Heart right ventricle (tissue), 16 donors: ENCODE data around the gene PKNOX2. TPM values are rescaled to one million over a fixed set of nuclear protein-coding genes. Genes with fewer than 3 reads are reported as not detected.

Source experiments
- ATAC-seq, 8 donors: fragments of 200-7000 bp; cut with Tn5 transposase; one replicate each; pipeline ENCODE4 v1.9.1; 2020; ENCODE audit warnings: mild to moderate bottlenecking in 8 of 8, moderate library complexity in 8 of 8, moderate number of reproducible peaks in 1 of 8
- DNase-seq, 2 donors: peaks; one replicate each; pipeline ENCODE4 v3.0.0-alpha.2; 2020
- H3K27ac ChIP-seq, 10 donors: fragments of 200-600 bp; sonication (generic) in 2 of 10; one replicate each; pipeline versions ENCODE4 v1.5.0 to v1.8.0; 2020 to 2022; ENCODE audit warnings: mild to moderate bottlenecking in 3 of 10
- H3K27me3 ChIP-seq, 7 donors: fragments of 200-600 bp; one replicate each; pipeline ENCODE4 v1.8.0; 2021 to 2022; ENCODE audit warnings: mild to moderate bottlenecking in 2 of 7
- H3K36me3 ChIP-seq, 9 donors: fragments of 200-600 bp; sonication (generic) in 1 of 9; one replicate each; pipeline versions ENCODE4 v1.5.0 to v1.8.0; 2020 to 2022; ENCODE audit warnings: mild to moderate bottlenecking in 2 of 9
- H3K4me1 ChIP-seq, 9 donors: fragments of 200-600 bp; sonication (generic) in 1 of 9; one replicate each; pipeline versions ENCODE4 v1.5.0 to v1.8.0; 2020 to 2022; ENCODE audit warnings: mild to moderate bottlenecking in 4 of 9
- H3K4me3 ChIP-seq, 10 donors: fragments of 200-600 bp; sonication (generic) in 2 of 10; one replicate each; pipeline versions ENCODE4 v1.5.0 to v1.8.0; 2020 to 2022; ENCODE audit warnings: mild to moderate bottlenecking in 7 of 10, moderate library complexity in 2 of 10
- H3K9me3 ChIP-seq, 11 donors: fragments of 200-600 bp in 10 of 11; sonication (generic) in 2 of 11; one replicate each; pipeline versions ENCODE4 v1.5.0 to v1.8.0; 2013 to 2022; ENCODE audit warnings: mild to moderate bottlenecking in 2 of 11, control low read depth in 1 of 11, moderate library complexity in 1 of 11
- CTCF ChIP-seq, 9 donors: fragments of 200-600 bp; sonication (generic) in 2 of 9; IDR thresholded peaks; one replicate each; pipeline versions ENCODE4 v1.5.0 to v1.8.0; 2021 to 2022; ENCODE audit warnings: antibody characterized with exemption in 9 of 9, mild to moderate bottlenecking in 5 of 9, moderate library complexity in 1 of 9
- WGBS, 2 donors: extraction: QIAGEN DNeasy Blood & Tissue Kit; methylation state at CpG; one replicate each; pipeline ENCODE4 v1.1.7; 2013; ENCODE audit warnings: inconsistent platforms in 1 of 2; 5-methylcytosine and 5-hydroxymethylcytosine counted together
- intact Hi-C, 10 donors: fragments of 100-400 bp; cut with DNase I; formaldehyde crosslinking; loops; one replicate each; pipeline versions ENCODE4 v1.11.1 to v1.14.2; 2022
- polyA plus RNA-seq, 2 donors: library from polyadenylated mRNA; stranded (reverse); fragments of 200-250 nt; gene quantifications; one replicate each; pipeline ENCODE4 v1.2.3, GENCODE V29; 2013
- total RNA-seq, 10 donors: library from RNA; stranded (reverse); fragmentation: NEBNext Ultra II Directional in 3 of 10; extraction: Animal tissue kit (Norgen Biotek cat#: 25700) in 3 of 10; gene quantifications; one replicate each; pipeline versions ENCODE4 v1.2.1 to v1.2.4, GENCODE V29; 2021 to 2023
- donor health status: Arrhythmogenic right ventricular cardiomyopathy.
- donor health status: ischemic (EF 13 %, LVEDD 7.1; RV severe dilation, severe dysfunction).
- donor health status: healthy with polysubstance abuse.
- donor health status: DM: no; HTN: yes; CAD: no.
- donor health status: DM: no; HTN: no; CAD: no.
- donor health status: ischemic (EF 25% LVEDD 6.9; RV normal size, moderate dysfunction).
- donor health status: ischemic (EF 25% LVEDD 5.7; RV mildly dilated, moderate dysfunction).
- donor health status: healthy.
- donor health status: DM: yes; HTN: yes; CAD: no.
- donor health status: Ischemic cardiomyopathy.
- donor health status: ischemic (EF 35%, LVEDD 5.7; RV mildly dilated, moderate dysfunction).
- donor health status: nonischemic (EF 11% LVEDD 7.7; RV severe dilation, severe dysfunction).
- donor health status: DM: yes; HTN: yes; CAD: no.
- donor health status: PGD.
- donor health status: ischemic (EF 29% LVEDD 5.4; RV normal size, mild dysfunction).
- donor health status: nonischemic (EF 23%, LVEDD 6.1; RV moderate dilation, normal function).

Gene PKNOX2
- total and polyA plus RNA-seq, 12 donors = 2.5 to 5.8 (median 4.5) TPM

DNA sequence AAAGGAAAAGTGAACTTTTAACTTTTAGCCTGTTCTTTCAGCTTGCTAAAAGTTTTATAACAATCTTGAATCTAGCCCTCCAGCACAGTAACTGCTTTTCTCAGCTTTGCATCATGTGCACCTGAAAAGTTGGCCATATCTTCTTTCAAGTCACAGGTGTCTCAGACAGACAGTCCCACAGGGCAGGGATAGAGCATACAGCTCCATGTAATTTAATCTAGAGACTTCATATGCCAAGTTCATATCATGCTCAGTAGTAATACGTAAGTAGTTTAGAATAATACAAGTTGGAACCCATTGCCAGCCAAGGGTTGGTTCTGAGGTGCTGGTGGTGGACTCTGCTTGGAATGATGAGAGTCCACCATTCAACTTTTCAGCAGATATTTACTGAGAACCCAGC lies 68.6 kb downstream of the PKNOX2 start:
- DNase-seq (no peak), ATAC-seq (no peak)
- intact Hi-C loops = no loop called here
- no peak overlapping the region for H3K27ac ChIP-seq
- TF ChIP-seq CTCF (IDR thresholded peaks at IDR 0.05) = no peak
- H3K27me3 ChIP-seq = no peaks in the 10 kb centered on the region
- H3K9me3 ChIP-seq = peaks cover 0 to 7% (median 0%) of the 10 kb centered on the region in 11 donors
- H3K4me3 ChIP-seq = no peak overlapping the region
- H3K4me1 ChIP-seq = peaks cover 0 to 4% (median 0%) of the 10 kb centered on the region in 9 donors
- 84 to 92% methylated on average over 1 of the region's 1 CpG for WGBS, 2 donors
- peaks cover 0 to 7% (median 0%) of the 10 kb centered on the region in 9 donors for H3K36me3 ChIP-seq

GRCh38 chr11:125233736-125234275 lies 69.3 kb downstream of the PKNOX2 start:
- DNase-seq (no peak), ATAC-seq (no peak)
- H3K4me1 ChIP-seq = peaks cover 0 to 4% (median 0%) of the 10 kb centered on the region in 9 donors
- peaks cover 0 to 7% (median 0%) of the 10 kb centered on the region in 11 donors for H3K9me3 ChIP-seq
- intact Hi-C loops = no loop called here
- H3K27me3 ChIP-seq = no peaks in the 10 kb centered on the region
- peaks cover 0 to 7% (median 0%) of the 10 kb centered on the region in 9 donors for H3K36me3 ChIP-seq
- TF ChIP-seq CTCF (IDR thresholded peaks at IDR 0.05) = no peak
- WGBS, 2 donors = 54 to 70% methylated on average over 8 of the region's 8 CpGs
- H3K4me3 ChIP-seq = no peak overlapping the region
- no peak overlapping the region for H3K27ac ChIP-seq

- no peak for ATAC-seq
- TF ChIP-seq CTCF (IDR thresholded peaks at IDR 0.05) = no peak
- Histone ChIP-seq H3K27ac (no peak overlapping the region), H3K27me3 (no peaks in the 10 kb centered on the region), H3K4me1 (peaks cover 0 to 4% (median 0%) of the 10 kb centered on the region in 9 donors), H3K4me3 (no peak overlapping the region), H3K9me3 (peaks cover 0 to 7% (median 0%) of the 10 kb centered on the region in 11 donors), H3K36me3 (peaks cover 0 to 7% (median 0%) of the 10 kb centered on the region in 9 donors)
- intact Hi-C loops = no loop called here
- DNase-seq = no peak
- WGBS, 2 donors = 76% methylated on average over 5 of the region's 5 CpGs
Observed at GRCh38 chr11:125235071-125235471, 70.5 kb downstream of the PKNOX2 start.

GRCh38 chr11:125236072-125236825 lies 71.7 kb downstream of the PKNOX2 start:
- H3K9me3 ChIP-seq = peaks cover 0 to 7% (median 0%) of the 10 kb centered on the region in 11 donors
- no peak overlapping the region for H3K4me3 ChIP-seq
- peaks cover 0 to 4% (median 0%) of the 10 kb centered on the region in 9 donors for H3K4me1 ChIP-seq
- ATAC-seq = no peak
- DNase-seq = no peak
- H3K27me3 ChIP-seq = no peaks in the 10 kb centered on the region
- H3K36me3 ChIP-seq = peaks cover 0 to 7% (median 0%) of the 10 kb centered on the region in 9 donors
- intact Hi-C loops = no loop called here
- 72 to 79% methylated on average over 24 of the region's 24 CpGs for WGBS, 2 donors
- no peak overlapping the region for H3K27ac ChIP-seq
- no peak for TF ChIP-seq CTCF (IDR thresholded peaks at IDR 0.05)
